Measurements from ENCODE around the gene MARK4.

DNA sequence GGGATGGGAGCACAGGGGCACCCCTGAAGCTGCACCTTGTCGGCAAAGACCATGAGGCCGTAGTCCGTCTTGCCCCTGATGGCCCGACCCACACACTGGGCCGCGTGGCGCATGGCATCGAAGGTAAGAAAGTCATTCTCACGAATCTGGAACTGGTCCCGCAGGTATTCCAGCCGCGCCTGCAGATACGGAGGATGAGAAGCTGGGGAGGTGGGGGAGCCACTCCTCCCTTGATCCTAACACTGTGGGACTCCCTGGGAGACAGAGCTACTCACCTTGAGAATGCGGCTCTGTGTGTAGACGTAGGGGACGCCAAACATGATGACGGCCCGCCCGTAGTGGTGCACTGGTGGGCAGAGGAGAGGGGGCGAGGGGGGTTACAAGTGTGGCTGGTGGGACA is 101.4 kb downstream of the MARK4 start:
- TF ChIP-seq, protein P1, sequence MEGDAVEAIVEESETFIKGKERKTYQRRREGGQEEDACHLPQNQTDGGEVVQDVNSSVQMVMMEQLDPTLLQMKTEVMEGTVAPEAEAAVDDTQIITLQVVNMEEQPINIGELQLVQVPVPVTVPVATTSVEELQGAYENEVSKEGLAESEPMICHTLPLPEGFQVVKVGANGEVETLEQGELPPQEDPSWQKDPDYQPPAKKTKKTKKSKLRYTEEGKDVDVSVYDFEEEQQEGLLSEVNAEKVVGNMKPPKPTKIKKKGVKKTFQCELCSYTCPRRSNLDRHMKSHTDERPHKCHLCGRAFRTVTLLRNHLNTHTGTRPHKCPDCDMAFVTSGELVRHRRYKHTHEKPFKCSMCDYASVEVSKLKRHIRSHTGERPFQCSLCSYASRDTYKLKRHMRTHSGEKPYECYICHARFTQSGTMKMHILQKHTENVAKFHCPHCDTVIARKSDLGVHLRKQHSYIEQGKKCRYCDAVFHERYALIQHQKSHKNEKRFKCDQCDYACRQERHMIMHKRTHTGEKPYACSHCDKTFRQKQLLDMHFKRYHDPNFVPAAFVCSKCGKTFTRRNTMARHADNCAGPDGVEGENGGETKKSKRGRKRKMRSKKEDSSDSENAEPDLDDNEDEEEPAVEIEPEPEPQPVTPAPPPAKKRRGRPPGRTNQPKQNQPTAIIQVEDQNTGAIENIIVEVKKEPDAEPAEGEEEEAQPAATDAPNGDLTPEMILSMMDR (IDR thresholded peaks at IDR 0.05; ENCODE audit: poor library complexity): no peak
- no peak for TF ChIP-seq EZH2 (IDR thresholded peaks at IDR 0.05; ENCODE audit: borderline replicate concordance)

All from hepatocyte (in vitro differentiated cells).